ENCODE measurements around the gene VSX2.
"Not testable (repeated sequence)": the region's sequence is repeated elsewhere in the genome, so short reads cannot be mapped to it uniquely, and the experiment has no call there.

VSX2 gene

DNA sequence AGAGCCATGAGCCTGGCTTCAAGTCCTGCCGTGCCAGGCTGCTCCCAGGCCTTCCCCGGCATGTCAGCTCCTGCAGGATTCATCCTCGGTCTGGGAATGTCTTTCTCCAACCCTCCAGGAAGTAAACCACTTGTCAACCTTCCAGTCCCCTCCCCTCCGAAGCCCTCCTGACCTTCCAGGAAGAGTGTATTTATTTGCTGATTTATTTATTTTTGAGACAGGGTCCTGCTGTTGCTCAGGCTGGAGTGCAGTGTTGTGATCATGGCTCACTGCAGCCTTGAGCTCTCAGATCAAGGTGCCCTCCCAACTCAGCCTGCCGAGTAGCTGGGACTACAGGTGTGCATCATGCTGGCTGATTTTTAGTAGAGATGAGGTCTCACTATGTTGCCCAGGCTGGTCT, 24.7 kb downstream of the VSX2 start:
- DNase-seq (ENCODE audit: low spot score in 2 of 2) (no peak), ATAC-seq (no peak)
- Mint-ChIP-seq H3K27ac (no peak overlapping the region), H3K9me3 (no peaks in the 10 kb centered on the region), H3K36me3 (no peaks in the 10 kb centered on the region), H3K4me3 (no peak overlapping the region), H3K4me1 (no peaks in the 10 kb centered on the region)

DNA sequence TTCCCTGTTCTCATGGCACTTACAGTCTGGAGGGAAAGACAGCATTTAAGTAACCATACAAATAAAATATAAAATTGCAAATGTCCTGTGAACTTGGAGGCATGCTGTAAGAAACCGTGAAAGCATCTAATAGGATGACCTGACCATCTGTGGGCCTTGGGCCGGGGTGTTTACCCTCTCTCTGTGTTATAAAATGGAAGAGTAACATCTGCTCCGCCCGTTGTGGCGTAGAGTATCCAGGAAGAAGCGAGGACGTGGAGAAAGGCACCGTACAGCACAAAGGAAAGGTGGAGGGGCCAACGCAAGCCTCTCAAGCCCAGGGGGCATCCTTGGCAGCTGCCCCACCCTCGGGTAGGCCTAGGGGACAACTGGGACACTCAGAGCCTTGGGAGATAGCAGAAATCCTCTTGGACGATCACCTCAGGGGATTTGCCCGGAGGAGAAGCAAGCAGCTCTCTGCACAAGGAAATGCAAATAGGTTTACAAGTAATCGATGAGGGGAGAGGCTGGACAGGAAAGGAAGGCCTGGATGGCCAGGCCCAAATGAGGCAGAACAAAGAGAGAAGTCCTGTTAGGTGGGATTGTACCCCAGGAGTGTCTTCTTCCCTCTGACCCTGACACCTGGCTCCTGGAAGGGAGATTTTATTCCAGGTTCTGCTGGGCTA, 26.2 kb downstream of the VSX2 start:
- no peak overlapping the region for H3K27ac Mint-ChIP-seq
- H3K4me3 Mint-ChIP-seq, result no peak overlapping the region
- H3K36me3 Mint-ChIP-seq, result no peaks in the 10 kb centered on the region
- no peaks in the 10 kb centered on the region for H3K9me3 Mint-ChIP-seq
- H3K4me1 Mint-ChIP-seq, result no peaks in the 10 kb centered on the region
- DNase-seq (ENCODE audit: low spot score in 2 of 2), result no peak
- no peak for ATAC-seq

DNA sequence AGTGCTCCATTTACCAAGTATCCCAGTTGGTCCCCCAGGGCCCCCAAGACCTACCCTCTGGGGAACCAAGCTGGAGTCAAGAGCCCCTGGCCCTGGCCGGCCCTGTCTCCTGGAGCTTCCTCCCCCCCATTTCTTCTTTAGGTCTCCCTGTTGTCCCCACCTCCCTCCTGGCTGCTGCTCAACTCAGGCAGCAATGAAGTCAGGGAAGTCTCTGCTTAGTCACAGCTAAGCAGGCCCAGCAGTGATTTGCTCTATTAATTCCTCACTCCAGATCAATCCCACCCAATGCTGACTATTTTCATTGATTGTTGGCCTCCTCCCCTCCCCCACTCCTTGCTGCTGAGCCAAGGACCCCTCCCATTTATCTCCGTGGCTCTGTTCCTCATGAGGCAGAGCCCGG, 28.3 kb downstream of the VSX2 start:
- Mint-ChIP-seq H3K27ac (no peak overlapping the region), H3K4me3 (no peak overlapping the region), H3K36me3 (no peaks in the 10 kb centered on the region), H3K9me3 (no peaks in the 10 kb centered on the region), H3K4me1 (no peaks in the 10 kb centered on the region)
- peak; percentile 16 for ATAC-seq
- no peak for DNase-seq (ENCODE audit: low spot score in 2 of 2)

DNA sequence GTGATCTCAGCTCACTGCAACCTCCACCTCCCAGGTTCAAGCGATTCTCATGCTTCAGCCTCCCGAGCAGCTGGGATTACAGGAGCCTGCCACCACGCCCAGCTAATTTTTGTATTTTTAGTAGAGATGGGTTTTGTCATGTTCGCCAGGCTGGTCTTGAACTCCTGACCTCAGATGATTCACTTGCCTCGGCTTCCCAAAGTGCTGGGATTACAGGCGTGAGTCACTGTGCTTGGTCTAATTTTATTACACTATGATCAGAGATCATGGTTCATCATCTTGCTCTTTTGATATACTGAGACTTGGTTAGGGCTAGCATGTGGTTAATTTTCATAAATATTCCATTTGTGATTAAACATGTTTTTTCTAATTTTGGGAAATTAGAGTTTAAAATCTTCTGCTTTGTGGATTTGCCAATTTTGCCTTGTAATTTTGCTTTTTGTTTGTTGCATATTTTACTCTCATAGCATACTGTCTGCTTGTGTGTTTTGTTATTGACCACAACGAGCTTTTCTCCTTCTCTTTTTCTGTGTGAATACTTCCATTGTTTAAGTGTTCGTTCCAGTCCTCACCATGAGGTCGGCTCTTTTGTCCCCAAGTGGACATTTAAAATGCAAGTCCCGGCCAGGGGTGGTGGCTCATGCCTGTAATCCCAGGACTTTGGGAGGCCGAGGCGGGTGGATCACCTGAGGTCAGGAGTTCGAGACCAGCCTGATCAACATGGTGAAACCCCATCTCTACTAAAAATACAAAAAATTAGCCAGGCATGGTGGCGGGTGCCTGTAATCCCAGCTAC, 31.3 kb downstream of the VSX2 start:
- H3K27ac Mint-ChIP-seq; H3K36me3 Mint-ChIP-seq; H3K9me3 Mint-ChIP-seq; H3K4me1 Mint-ChIP-seq; H3K4me3 Mint-ChIP-seq; DNase-seq (ENCODE audit: low spot score in 2 of 2); ATAC-seq: not testable (repeated sequence)

DNA sequence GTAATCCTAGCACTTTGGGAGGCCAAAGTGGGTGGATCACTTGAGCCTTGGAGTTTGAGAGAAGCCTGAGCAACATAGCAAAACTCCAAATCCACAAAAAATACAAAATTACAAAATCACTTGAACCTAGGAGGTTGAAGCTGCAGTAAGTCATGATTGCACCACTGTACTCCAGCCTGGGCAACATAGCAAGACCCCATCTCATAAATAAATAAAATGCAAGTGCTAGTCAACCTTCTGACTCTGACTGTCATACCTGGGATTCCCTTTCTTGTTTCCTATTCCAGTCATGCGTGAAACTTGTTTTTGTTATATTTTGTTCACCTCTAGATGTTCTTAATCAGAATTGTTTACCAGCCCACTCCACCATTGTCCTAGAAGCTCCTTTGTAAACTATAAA, 32.1 kb downstream of the VSX2 start:
- ATAC-seq, result no peak
- H3K27ac Mint-ChIP-seq, result no peak overlapping the region

DNA sequence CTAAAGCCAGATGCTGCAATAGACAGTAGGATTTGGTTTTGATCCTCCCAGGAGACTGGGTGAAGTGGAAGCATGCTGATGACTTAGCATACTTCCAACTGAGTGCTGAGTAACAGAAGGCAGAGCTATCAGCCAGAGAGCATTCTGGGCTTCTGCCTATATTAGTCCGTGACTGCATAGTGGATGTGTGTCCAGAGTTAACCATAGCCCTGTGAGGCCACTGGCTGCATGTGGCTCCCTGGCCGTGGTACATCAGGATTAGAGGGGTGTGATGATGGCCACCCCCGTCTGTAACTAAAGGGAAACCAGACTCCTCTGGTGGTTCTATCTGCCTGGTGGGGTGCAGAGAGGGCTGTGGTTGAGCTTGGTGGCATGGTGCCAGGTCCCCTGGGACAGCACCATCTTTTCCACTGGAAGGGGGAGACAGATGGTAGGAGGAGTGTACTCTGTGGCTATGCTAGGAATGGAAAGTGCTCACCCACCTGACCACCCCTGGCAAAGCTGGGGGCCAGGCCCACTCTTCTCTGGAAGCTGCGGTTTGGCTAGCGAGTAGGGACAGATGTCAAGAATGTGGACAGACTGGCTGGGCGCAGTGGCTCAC, 36.1 kb downstream of the VSX2 start:
- ATAC-seq (no peak), DNase-seq (ENCODE audit: low spot score in 2 of 2) (no peak)
- no peak overlapping the region for H3K4me3 Mint-ChIP-seq
- H3K9me3 Mint-ChIP-seq, result peaks cover 6% of the 10 kb centered on the region
- no peaks in the 10 kb centered on the region for H3K36me3 Mint-ChIP-seq
- no peak overlapping the region for H3K27ac Mint-ChIP-seq
- H3K4me1 Mint-ChIP-seq, result no peaks in the 10 kb centered on the region

More for the DNA sequence above, 32.1 kb downstream of the VSX2 start:
- H3K4me1 Mint-ChIP-seq, result no peaks in the 10 kb centered on the region
- no peaks in the 10 kb centered on the region for H3K36me3 Mint-ChIP-seq
- no peaks in the 10 kb centered on the region for H3K9me3 Mint-ChIP-seq
- H3K4me3 Mint-ChIP-seq, result no peak overlapping the region
- DNase-seq (ENCODE audit: low spot score in 2 of 2), result no peak

DNA sequence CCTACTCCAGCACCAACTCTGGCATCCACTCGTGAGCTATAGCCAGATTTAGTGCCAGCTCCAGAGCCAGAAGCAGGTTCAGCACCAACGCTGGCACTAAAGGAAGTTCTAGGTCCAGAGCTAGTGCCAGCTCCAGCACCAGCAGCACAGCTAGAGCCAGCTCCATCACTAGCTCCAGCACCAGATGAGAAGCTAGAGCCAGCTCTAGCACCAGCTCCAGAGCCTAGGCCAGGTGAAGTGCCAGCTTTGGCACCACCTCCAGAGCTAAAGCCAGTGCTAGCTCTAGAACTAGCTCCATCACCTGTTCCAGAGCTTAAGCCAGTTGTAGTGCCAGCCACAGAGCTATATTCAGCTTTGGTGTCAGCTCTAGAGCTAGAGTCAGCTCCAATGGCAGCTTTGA, 38.8 kb downstream of the VSX2 start:
- Mint-ChIP-seq H3K9me3 (peaks cover 8% of the 10 kb centered on the region), H3K4me3 (no peak overlapping the region), H3K27ac (no peak overlapping the region), H3K36me3 (peaks cover 24% of the 10 kb centered on the region), H3K4me1 (no peaks in the 10 kb centered on the region)
- DNase-seq (ENCODE audit: low spot score in 2 of 2) (no peak), ATAC-seq (no peak)

DNA sequence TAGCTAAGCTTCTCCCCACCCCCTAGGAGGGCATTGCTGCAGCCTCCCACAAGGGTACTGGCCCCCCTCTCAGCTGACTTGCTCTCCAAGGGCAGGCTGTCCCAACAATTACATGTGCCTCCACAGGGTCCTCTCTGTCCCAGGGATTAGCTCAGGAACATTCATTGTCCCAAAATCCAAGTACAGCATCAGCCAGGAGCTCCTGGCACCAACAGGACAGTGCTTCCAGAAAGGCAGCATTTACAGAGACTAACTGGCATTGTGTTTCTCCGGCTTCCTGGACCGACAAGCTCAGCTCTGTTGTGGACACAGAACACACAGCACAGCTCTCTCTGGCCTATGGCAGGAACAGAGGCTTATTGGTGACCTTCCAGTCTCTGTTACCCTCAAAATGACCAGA, 41.8 kb downstream of the VSX2 start:
- Mint-ChIP-seq H3K4me3 (no peak overlapping the region), H3K9me3 (peaks cover 8% of the 10 kb centered on the region), H3K36me3 (peaks cover 49% of the 10 kb centered on the region), H3K27ac (no peak overlapping the region), H3K4me1 (no peaks in the 10 kb centered on the region)
- DNase-seq (ENCODE audit: low spot score in 2 of 2), result no peak
- no peak for ATAC-seq

DNA sequence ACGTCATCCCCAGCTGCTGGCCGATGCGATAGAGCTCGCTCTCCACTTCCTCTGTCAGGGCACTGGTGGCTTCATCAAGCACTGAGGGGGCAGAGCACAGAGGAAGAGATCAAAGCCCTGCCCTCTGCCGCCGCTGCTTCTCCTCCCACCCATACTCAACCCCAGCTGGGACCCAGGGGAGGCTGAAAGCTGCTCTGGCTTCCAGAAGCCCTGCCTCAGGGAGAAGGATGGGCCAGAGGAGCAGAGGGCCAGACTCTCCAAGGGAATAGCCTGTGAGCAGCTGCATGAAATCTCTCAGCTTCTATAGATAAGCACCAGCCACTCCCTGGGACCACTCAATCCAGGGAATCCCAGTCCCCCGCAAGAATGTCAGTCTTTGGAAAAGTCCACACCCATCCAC, 47.5 kb downstream of the VSX2 start:
- Mint-ChIP-seq H3K27ac (peak overlapping the region; percentile 16), H3K36me3 (peaks cover 74% of the 10 kb centered on the region)
- no peak for ATAC-seq

DNA sequence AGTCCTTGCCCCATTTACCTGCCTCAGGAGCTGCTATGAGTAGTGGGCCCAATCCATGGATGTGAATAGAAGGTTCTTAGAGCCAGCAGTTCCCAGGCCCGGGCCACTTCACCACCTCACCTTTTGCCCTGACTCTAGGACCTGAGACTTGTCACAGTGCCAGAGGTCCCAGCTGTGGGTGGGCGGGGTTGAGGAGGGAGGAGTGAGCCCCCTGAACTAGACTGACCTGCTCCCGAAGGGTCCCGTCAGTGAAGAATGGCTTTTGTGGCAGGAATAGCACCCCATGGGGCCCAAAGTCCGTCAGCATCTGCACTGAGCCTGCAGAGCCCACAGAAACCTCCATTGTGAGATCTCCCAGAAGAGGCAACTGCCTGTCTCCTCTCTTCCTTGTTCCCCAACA, 50.6 kb downstream of the VSX2 start:
- Mint-ChIP-seq H3K27ac (peak overlapping the region; percentile 75), H3K4me3 (no peak overlapping the region), H3K9me3 (no peaks in the 10 kb centered on the region), H3K4me1 (peaks cover 11% of the 10 kb centered on the region), H3K36me3 (peaks cover 75% of the 10 kb centered on the region)
- DNase-seq (ENCODE audit: low spot score in 2 of 2) (no peak), ATAC-seq (no peak)

More for the DNA sequence above, 47.5 kb downstream of the VSX2 start:
- DNase-seq (ENCODE audit: low spot score in 2 of 2), result no peak
- Mint-ChIP-seq H3K4me3 (no peak overlapping the region), H3K9me3 (no peaks in the 10 kb centered on the region), H3K4me1 (peaks cover 3% of the 10 kb centered on the region)

DNA sequence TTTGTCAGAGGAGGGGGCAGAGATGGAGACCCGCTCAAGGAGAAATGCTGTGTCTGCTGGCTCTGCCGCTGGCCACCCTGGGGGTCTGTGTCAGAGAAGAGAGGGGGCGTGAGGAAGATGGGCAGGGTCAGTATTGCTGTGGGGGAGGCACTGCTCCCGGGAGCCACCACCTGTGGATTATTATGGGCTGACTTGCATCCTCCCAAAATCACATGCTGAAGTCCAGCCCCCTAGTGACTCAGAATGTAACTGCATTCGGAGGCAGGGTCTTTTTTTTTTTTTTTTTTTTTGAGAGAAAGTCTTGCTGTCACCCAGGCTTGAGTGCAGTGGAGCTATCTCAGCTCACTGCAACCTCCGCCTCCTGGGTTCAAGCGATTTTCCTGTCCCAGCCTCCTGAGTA, 51.2 kb downstream of the VSX2 start:
- H3K27ac Mint-ChIP-seq, result peak overlapping the region; percentile 20
- no peaks in the 10 kb centered on the region for H3K9me3 Mint-ChIP-seq
- no peak overlapping the region for H3K4me3 Mint-ChIP-seq
- ATAC-seq (no peak), DNase-seq (ENCODE audit: low spot score in 2 of 2) (no peak)
- H3K36me3 Mint-ChIP-seq, result peaks cover 69% of the 10 kb centered on the region
- peaks cover 12% of the 10 kb centered on the region for H3K4me1 Mint-ChIP-seq

DNA sequence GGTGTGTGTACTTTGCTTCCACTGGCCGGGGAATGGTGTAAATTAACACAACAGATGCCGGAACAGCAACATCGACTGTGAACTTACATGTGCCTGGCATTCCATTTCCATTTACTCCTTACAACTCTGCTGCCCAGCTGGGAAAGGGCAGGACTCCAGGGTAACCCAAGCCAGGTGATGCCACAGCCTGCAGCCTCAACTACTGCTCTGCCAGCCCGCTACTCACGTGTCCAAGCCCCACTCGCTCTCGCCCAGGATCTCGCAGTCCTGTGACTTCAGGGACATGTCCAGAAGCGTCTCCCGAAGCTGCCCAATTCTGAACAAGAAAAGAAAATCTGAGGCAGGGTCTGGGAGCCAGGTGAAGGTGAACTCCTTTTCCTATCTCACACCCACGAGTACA, 52.8 kb downstream of the VSX2 start:
- ATAC-seq (no peak), DNase-seq (ENCODE audit: low spot score in 2 of 2) (no peak)
- Mint-ChIP-seq H3K36me3 (peaks cover 52% of the 10 kb centered on the region), H3K9me3 (no peaks in the 10 kb centered on the region), H3K4me1 (peaks cover 20% of the 10 kb centered on the region), H3K27ac (no peak overlapping the region), H3K4me3 (no peak overlapping the region)

DNA sequence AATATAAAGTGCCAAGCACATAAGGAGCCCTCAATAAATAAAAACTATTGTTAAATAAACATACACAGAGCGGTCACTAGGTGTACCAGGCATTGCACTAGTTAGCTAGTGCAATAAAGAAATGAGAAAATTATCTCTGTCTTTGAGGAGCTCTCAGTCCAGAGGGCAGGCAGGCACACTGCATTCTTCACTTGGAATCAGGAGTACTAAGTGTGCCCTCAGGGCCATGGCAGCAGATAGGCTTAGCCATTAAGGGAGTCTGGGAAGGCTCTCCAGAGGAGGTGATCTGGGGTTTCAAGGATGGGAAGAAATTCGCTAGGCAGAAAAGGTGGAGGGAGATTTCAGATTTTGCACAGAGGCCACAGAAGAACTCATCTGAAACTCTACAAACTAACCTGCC, 54.4 kb downstream of the VSX2 start:
- DNase-seq (ENCODE audit: low spot score in 2 of 2), result no peak
- peaks cover 54% of the 10 kb centered on the region for H3K36me3 Mint-ChIP-seq
- H3K4me1 Mint-ChIP-seq, result peaks cover 24% of the 10 kb centered on the region
- ATAC-seq, result no peak
- no peaks in the 10 kb centered on the region for H3K9me3 Mint-ChIP-seq
- H3K27ac Mint-ChIP-seq, result no peak overlapping the region
- no peak overlapping the region for H3K4me3 Mint-ChIP-seq

DNA sequence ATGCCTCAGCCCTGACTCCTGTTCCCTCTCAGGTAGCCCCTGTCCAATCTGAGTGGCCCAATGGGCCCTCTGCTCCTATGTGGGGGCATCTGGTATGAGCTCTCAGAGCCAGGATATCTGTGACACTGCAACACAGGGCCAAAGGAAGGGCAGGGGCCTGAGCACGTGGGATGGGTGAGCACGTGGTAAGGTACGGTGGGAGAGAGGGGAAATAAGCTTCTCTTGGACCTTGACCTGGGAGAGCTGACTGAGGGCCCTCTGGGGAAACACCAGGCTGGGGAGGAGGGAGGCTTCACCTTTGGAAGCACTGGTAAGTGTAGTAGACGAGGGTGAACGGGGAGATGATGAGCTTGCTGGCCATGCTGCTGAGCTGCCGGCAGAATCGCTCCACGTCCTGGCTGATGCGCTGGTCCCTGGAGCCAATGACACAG, 56.8 kb downstream of the VSX2 start:
- ATAC-seq, result no peak
- Mint-ChIP-seq H3K4me1 (peaks cover 35% of the 10 kb centered on the region), H3K36me3 (peaks cover 57% of the 10 kb centered on the region), H3K27ac (peak overlapping the region; percentile 35), H3K9me3 (no peaks in the 10 kb centered on the region), H3K4me3 (no peak overlapping the region)
- no peak for DNase-seq (ENCODE audit: low spot score in 2 of 2)

DNA sequence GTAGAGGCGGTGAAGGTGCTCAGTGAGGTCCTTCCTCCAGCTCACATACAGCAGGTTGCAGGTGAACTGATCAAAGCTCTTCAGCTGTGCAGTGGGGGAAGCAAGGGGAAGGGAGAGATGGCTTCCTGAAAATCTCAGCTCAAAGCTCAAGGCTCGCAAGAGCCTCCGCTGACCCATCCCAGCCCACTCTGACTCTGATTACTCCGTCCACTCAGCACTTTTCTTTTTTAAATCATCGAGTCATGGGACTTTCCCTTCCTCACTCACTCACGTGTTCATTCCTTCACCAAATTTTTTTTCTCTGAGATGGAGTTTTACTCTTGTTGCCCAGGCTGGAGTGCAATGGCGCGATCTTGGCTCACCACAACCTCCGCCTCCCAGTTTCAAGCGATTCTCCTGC, 58.7 kb downstream of the VSX2 start:
- Mint-ChIP-seq H3K27ac (no peak overlapping the region), H3K36me3 (peaks cover 44% of the 10 kb centered on the region), H3K4me1 (peaks cover 44% of the 10 kb centered on the region), H3K4me3 (no peak overlapping the region), H3K9me3 (no peaks in the 10 kb centered on the region)
- DNase-seq (ENCODE audit: low spot score in 2 of 2) (no peak), ATAC-seq (no peak)

DNA sequence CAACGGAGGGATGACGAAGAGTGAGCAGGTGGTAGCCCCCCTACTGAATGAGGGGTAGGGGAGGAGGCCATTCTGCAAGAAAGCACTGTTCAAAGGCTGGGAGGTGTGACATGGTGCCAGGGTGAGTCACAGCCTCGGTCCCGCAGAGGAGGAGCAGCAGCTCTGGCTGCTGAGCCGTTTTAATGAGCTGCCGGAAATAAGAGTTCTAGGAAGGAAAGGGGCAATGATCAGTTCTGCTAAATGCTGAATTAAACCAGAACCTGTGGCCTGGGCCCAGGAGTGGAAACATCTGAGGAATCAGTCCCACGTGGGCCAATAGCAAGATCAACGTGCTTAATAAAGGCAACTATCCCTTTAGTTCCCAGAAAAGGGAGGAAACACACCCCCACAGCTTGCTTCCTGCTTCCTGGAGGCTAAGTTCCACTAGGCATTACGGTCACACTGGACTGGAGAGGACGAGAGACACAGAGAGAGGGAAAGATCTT, 59.9 kb downstream of the VSX2 start:
- Mint-ChIP-seq H3K9me3 (no peaks in the 10 kb centered on the region), H3K27ac (peak overlapping the region; percentile 62), H3K4me1 (peaks cover 50% of the 10 kb centered on the region), H3K36me3 (peaks cover 33% of the 10 kb centered on the region), H3K4me3 (peak overlapping the region; percentile 48)
- ATAC-seq (peak; percentile 50), DNase-seq (ENCODE audit: low spot score in 2 of 2) (no peak)

Data from stimulated activated effector memory CD8-positive, alpha-beta T cell treated with anti-CD3 and anti-CD28 coated beads, Interleukin-12 subunit alpha, Interleukin-12 subunit beta, amount 100 ng/mL, for 72 hours (primary cell).